Rectal smooth muscle tissue (tissue), 1 donor: Measurements from ENCODE around the gene SLC7A4.

ENCODE experiments used
- H3K27ac ChIP-seq: one replicate; pipeline ENCODE4 v1.7.0; 2013; ENCODE audit warnings: low read depth, low read length, inconsistent platforms
- H3K27me3 ChIP-seq: one replicate; pipeline ENCODE4 v1.7.0; 2013; ENCODE audit warnings: low read length; ENCODE audit not compliant: control insufficient read depth, insufficient read depth
- H3K36me3 ChIP-seq: one replicate; pipeline ENCODE4 v1.7.0; 2013; ENCODE audit warnings: low read length; ENCODE audit not compliant: control insufficient read depth, insufficient read depth
- H3K4me1 ChIP-seq: one replicate; pipeline ENCODE4 v1.7.0; 2013; ENCODE audit warnings: low read length; ENCODE audit not compliant: control insufficient read depth, insufficient read depth
- H3K4me3 ChIP-seq: one replicate; pipeline ENCODE4 v1.7.0; 2013; ENCODE audit warnings: low read length
- H3K9ac ChIP-seq: one replicate; pipeline ENCODE4 v1.7.0; 2013; ENCODE audit warnings: low read length

Gene SLC7A4

DNA sequence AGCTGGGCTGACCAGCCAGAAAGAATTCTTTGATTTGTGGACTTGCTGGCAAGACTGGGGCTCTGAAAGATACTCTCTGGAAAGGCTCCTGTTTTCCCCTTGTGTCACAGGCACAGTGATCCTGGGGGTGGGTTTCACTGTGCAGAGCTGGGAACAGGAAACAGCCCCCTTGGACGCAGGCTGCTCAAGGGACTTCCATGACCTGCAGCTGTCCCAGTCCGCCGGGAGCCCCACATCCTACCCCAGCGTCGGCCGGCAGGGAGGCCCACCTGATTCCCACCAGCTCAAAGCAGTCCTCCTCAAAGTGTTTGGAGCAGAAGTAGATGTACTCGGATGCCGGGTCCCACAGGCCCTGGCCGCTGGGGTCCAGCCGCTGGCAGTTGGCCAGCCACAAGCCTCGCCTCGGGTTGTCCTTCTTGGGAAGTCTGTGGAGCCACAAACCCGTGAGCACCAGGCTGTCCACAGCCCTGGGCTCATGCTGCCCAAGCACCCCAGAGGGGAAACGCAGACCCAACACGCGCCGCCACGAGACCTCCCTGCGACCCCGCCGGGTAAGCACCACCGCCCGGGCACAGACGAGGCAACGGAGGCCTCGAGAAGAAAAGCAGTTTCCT lies 31.3 kb downstream of the SLC7A4 start:
- H3K4me3 ChIP-seq, result peak overlapping the region; percentile 79
- H3K9ac ChIP-seq, result peak overlapping the region; percentile 63
- H3K36me3 ChIP-seq, result peaks cover 18% of the 10 kb centered on the region
- no peaks in the 10 kb centered on the region for H3K27me3 ChIP-seq
- peaks cover 17% of the 10 kb centered on the region for H3K4me1 ChIP-seq
- H3K27ac ChIP-seq, result peak overlapping the region; percentile 98

DNA sequence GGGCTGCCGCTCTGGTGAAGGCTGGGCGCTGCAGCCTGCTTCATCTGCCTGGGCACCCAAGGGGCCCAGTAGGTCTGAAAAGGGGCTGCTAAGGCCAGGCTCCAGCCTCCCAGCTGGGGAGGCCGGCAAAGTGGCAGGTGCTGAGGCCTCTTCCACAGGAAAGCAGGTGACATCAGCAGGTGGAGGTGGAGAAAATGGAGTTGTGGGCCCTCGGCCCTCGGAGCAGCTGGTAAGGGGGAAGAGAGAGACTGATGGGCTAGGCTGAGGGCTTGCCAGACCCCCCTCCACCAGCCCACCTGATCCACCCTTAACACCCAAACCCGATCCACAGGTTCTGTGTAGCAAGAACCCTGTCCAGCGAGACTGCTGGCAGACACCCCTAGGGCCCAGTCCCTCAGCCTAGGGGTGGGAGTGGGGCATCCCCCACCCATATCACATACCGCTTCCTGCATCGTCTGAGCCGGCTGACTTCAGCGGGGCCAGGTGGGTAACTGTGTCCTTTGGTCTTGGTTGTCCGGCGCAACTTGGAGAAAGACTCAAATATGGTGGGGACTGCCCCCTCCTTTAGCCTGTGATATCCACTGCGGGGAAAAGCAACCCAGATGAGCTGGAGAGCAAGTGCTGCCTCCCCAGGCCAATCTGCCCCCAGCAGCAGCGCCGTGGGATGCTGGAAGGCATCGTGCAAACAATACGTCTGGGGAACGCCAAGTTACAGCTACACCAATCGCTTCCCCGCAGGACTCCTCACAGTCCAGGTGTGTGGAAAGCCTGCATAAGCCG lies 32.0 kb downstream of the SLC7A4 start:
- Histone ChIP-seq H3K9ac (peak overlapping the region; percentile 63), H3K4me3 (peak overlapping the region; percentile 79), H3K36me3 (peaks cover 18% of the 10 kb centered on the region), H3K27ac (peak overlapping the region; percentile 98), H3K27me3 (no peaks in the 10 kb centered on the region), H3K4me1 (peaks cover 17% of the 10 kb centered on the region)

DNA sequence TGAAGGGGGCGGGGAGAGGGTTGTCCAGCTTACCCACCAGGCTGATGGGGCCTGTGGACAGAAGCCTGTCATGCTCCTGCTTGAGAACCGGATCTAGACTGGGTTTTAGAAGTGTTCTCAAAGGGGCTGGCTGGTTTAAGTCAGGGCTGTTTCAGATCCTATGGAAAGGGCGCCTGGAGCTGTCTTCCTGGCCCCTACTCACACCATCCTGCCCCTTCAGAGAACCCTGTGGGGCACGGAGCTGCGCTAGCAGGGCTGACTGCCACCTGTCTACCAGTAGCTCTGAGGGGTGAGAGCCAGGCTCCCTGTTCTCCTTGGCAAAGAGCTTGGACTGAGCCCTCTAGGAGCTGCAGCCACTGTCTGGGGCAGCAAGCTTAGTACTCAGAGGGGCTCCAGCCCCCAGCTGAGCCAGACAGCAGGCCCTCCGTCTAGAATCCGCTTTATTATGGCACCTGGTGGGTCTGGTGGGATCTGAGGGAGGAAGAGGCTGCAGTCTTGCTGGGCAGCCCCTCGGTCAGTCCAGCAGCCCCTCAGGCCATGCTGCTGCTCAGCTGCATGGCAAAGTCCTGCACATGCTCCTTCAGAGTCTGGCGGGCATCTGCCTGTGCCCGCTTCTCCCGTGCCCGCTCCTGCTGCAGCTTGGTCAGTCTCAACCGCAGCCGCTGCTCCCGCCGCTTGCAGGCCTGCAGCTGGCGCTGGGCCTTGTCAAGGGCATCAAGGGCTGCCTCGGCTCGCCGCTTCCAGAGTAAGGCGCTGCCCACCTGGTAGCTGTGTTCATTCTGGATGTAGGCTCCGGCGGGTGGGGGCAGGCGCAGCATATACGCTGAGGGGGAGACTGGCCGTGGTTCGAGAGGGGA lies 32.8 kb downstream of the SLC7A4 start:
- Histone ChIP-seq H3K27me3 (no peaks in the 10 kb centered on the region), H3K27ac (no peak overlapping the region), H3K9ac (no peak overlapping the region), H3K4me3 (no peak overlapping the region), H3K4me1 (peaks cover 17% of the 10 kb centered on the region), H3K36me3 (peaks cover 18% of the 10 kb centered on the region)

DNA sequence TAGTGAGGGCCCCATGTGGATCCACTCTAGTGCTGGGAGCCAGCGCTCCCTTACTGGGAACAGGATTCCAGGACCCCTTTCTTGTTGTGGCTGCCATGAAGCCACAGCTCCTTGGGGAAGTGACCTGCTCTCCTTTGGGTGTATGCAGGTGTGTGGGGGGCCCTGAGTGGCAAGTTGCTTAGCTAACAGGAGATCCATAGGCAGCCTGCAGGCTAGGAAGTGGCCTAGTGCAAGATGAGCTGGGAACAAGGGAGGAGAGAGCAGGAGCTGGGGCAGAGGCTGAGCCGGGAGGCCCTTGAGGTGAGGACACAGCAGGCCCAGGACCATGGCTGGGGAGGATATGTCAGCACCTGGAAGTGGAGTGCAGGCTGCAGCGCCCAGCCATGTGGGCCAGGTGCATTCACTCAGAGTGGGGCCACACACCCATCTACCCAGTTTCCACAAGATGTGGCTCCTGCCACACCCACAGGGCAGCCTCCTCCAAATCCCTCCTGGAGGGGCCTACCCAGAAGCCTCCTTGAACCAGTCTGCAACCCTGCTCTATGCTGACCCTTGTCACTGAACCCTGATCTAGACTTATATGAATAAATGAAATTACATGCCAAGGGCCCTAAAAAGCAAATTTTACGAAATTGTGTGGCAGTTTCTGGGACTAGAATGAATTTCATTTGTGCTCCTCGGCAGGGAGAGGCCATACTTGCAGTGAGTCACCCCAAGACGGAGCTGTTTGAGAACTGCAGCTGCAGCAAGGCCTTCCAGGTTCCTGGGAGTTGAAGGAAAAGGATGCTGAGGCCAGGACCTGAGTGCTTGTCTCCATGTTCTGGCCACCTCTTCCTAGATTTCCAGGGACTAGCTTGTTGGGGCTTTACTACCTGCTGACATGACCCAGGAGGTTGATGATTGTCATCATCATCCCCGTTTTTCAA lies 33.7 kb downstream of the SLC7A4 start:
- no peaks in the 10 kb centered on the region for H3K27me3 ChIP-seq
- H3K36me3 ChIP-seq, result peaks cover 18% of the 10 kb centered on the region
- H3K4me3 ChIP-seq, result no peak overlapping the region
- peaks cover 17% of the 10 kb centered on the region for H3K4me1 ChIP-seq
- H3K9ac ChIP-seq, result no peak overlapping the region
- H3K27ac ChIP-seq, result no peak overlapping the region

DNA sequence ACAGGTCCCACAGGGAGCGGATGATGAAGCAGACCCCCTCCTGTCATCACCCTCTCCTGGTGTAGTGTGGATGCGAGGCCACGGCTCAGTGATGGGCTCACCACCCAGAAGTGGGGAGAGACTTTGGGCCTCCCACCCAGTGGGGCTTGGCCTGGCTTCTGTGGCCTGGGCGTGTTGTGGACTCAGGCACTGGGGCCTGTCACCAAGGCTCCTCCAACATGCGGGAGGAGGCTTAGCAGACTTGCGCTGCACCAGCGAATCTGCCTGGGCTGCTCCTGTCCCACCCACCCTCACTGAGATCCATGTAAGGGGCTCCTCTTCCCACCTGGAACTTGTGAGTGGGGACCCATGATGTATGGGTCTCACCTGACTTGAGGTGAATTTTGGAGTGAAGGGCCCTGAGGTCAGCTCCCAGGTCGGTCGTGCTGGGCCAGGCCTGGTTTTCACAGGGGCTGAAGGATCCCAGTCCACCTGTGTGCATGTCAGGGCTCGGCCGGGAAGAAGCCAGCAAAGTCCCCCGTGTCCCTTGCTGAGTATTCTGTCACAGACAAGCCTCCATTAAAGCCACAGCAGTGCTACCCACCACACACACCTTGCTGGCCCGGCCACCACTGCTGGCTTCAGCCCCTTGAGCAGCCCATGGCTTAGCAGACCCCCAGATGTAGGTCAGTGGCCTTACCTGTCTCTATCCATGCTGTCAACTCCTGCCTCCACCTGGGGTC lies 34.7 kb downstream of the SLC7A4 start:
- H3K4me1 ChIP-seq, result peaks cover 13% of the 10 kb centered on the region
- no peaks in the 10 kb centered on the region for H3K27me3 ChIP-seq
- no peak overlapping the region for H3K9ac ChIP-seq
- H3K36me3 ChIP-seq, result peaks cover 18% of the 10 kb centered on the region
- H3K27ac ChIP-seq, result no peak overlapping the region
- H3K4me3 ChIP-seq, result no peak overlapping the region

DNA sequence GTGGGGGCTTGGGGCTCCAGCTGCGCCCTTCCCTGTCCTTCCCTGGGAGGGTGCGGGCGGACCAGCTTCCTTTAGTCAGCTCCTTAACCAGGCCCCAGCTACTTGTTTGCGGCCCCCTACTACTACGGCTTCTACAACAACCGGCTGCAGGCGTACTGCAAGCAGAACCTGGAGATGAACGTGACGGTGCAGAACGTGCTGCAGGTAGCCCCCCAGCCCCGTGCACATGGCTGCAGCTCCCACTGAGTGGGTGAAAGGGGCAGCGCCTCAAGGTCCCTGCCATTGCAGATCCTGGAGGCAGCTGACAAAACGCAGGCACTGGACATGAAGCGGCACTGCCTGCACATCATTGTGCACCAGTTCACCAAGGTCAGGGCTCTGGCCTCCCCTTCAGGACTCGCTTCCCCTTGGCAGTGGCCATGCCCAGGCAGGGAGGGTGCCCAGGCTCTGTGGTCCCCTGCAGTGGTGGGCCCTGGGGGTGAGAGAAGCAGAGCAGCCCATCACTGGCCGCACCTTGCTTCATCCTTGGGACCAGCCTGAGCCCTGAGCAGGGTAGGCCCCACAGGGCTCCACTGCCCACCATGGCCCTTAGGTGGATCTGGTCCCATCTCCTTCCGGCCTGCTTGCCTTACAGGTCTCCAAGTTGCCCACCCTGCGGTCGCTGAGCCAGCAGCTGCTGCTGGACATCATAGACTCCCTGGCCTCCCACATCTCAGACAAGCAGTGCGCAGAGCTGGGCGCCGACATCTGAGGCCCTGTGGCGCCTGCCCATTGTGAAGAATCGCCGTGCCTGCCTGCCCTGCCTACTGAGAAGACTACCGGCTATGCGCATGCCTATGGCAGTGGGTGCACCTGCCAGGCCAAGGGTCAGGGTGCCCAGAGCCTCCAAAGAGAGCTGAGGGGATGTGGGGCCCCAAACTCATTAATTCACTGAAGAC lies 35.5 kb downstream of the SLC7A4 start:
- Histone ChIP-seq H3K27me3 (no peaks in the 10 kb centered on the region), H3K4me3 (no peak overlapping the region), H3K36me3 (peaks cover 26% of the 10 kb centered on the region), H3K27ac (no peak overlapping the region), H3K9ac (no peak overlapping the region), H3K4me1 (peaks cover 12% of the 10 kb centered on the region)

DNA sequence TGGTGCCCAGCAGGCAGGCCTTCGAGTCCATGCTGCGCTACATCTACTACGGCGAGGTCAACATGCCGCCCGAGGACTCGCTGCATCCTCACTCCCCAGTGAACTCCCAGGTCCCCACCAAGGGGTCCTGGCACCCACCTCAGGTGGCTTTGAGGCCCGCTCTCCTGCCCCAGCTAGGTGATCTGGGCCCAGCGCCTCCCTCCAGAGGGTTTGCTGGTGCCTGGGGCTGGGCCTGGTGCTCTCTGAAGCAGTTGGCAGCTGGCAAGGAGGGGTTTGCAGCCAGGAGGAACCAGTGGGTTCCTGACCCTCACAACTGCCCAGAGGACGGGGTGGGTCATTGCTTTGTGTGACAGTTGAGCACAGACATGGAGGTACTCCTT lies 36.3 kb downstream of the SLC7A4 start:
- no peak overlapping the region for H3K9ac ChIP-seq
- peaks cover 27% of the 10 kb centered on the region for H3K36me3 ChIP-seq
- no peaks in the 10 kb centered on the region for H3K27me3 ChIP-seq
- no peak overlapping the region for H3K4me3 ChIP-seq
- H3K4me1 ChIP-seq, result peaks cover 10% of the 10 kb centered on the region
- H3K27ac ChIP-seq, result no peak overlapping the region

DNA sequence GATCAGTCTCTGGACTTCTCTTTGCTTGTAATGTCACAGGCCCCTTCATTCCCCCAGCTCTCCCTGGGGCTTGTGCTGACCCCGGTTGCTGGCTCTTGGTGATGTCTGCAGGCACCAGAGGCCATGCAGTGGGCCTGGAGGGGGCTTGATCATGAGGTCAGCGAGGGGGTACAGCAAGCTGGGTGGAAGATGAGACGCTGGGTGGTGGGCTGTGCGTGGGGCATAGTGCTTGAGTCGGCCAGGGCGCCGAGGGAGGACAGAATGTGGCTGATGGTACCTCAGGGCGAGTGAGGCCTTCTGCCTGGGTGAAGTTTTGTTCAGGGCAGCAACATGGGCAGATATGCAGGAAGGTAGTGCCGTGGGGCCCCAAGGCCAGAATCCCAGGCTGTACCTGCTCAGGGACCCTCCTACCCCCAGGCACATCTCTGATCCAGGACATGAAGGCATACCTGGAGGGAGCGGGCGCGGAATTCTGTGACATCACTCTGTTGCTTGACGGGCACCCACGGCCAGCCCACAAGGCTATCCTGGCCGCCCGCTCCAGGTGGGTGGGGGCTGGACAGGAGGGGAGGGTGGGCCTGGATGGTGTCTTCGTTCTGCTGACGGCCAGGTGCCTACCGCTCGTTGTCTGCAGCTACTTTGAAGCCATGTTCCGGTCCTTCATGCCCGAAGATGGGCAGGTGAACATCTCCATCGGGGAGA lies 36.9 kb downstream of the SLC7A4 start:
- Histone ChIP-seq H3K36me3 (peaks cover 27% of the 10 kb centered on the region), H3K9ac (no peak overlapping the region), H3K27me3 (no peaks in the 10 kb centered on the region), H3K4me3 (no peak overlapping the region), H3K27ac (no peak overlapping the region), H3K4me1 (peaks cover 5% of the 10 kb centered on the region)

DNA sequence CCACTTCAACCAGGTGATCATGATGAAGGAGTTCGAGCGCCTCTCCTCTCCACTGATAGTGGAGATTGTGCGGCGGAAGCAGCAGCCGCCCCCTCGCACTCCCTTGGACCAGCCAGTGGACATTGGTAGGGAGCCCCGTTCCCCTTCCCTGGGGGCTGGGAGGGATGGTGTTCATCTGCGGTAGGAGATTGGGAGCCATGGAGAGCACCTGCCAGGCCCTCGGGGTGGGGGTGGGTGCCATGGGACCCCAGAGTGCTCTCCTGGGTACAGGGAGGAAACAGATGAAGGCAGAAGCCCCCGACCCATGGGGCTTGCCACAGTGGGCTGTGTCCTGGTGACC lies 37.5 kb downstream of the SLC7A4 start:
- Histone ChIP-seq H3K27ac (no peak overlapping the region), H3K27me3 (no peaks in the 10 kb centered on the region), H3K4me1 (no peaks in the 10 kb centered on the region), H3K36me3 (peaks cover 26% of the 10 kb centered on the region), H3K4me3 (no peak overlapping the region), H3K9ac (no peak overlapping the region)

DNA sequence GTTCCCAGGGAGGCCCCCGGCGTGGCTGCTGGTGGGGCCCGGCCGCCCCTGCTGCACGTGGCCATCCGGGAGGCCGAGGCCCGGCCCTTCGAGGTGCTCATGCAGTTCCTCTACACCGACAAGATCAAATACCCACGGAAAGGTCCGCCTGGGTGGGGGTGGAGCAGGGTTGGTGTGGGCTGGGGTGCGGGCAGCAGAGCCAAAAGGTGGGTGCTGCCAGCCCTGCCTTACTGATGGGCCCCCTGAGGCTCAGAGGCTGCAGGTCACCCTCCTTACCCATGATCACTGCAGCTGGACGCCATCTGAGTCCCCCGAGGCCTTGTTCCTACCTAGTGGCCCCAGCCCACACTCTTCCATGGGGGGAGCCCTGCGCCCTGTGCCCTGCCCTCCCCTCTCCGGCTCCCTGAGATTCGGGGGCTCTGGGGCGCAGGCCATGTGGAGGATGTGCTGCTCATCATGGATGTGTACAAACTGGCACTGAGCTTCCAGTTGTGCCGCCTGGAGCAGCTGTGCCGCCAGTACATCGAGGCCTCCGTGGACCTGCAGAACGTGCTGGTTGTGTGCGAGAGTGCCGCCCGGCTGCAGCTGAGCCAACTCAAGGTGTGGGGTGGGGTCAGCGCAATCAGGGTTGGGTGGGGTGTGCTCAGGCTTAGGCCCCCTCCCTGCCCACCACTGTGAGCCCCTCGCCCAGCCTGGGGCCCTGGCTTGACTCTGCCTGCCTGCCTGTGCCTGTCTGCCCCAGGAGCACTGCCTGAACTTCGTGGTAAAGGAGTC lies 38.0 kb downstream of the SLC7A4 start:
- Histone ChIP-seq H3K27me3 (no peaks in the 10 kb centered on the region), H3K4me1 (no peaks in the 10 kb centered on the region), H3K4me3 (no peak overlapping the region), H3K36me3 (peaks cover 20% of the 10 kb centered on the region), H3K27ac (no peak overlapping the region), H3K9ac (no peak overlapping the region)
